ENCODE measurements around the gene CDC25A.

CDC25A gene

DNA sequence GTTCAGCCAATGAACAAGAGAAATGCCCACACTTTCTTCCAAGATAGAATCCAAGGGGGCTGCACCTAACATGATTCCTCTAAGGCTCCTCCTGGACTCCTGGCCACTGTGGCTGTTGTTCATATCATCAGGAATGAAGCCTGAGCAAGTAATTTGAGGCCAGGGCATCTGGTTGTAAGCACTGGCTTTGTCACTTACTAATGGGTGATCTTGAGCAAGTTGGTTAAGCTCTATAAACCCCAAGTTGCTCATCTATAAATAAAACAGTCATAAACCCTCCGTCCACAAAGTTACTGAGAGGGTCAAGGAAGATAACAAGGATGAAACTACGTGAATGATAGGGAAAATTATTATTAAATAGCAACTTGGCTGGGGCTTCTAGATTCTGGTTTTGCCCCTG, 58.3 kb downstream of the CDC25A start:
- no peak overlapping the region for H3K27ac ChIP-seq

DNA sequence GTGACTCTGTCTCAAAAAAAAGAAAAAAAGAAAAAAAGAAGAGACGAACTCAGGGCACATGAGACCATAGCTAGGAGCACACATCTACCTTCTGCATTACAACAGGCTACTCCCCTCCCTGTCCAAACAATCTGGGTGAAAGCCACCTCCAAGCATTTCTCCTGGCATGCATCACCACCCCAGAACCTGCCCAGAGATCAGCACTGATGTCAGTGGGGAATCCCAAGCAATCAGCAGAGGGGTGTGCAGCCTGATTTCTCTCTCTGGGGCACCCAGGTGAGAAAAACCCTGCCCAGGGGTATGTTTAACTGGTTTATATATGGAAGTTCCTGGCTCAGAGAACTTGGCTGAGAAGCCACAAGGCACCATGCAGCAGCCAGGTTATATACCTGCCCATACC, 59.4 kb downstream of the CDC25A start:
- Histone ChIP-seq H3K9ac (ENCODE audit: insufficient read length) (no peak overlapping the region), H3K9me3 (ENCODE audit: low read depth, low read length) (no peaks in the 10 kb centered on the region), H3K27ac (no peak overlapping the region), H3K36me3 (ENCODE audit: insufficient read depth, low read length) (no peaks in the 10 kb centered on the region), H3K4me3 (no peak overlapping the region)
- DNase-seq (ENCODE audit: low read depth, low spot score): no peak
- TF ChIP-seq FOXP2 (optimal IDR thresholded peaks at IDR 0.05; ENCODE audit: control extremely low read depth, extremely low read length, insufficient read depth): no peak
- TF ChIP-seq EZH2 (IDR thresholded peaks at IDR 0.05): no peak
- no peak for TF ChIP-seq POLR2AphosphoS5 (IDR thresholded peaks at IDR 0.05; ENCODE audit: borderline replicate concordance, low read depth, low read length)

More for the DNA sequence above, 58.3 kb downstream of the CDC25A start:
- Histone ChIP-seq H3K36me3 (ENCODE audit: insufficient read depth, low read length) (no peaks in the 10 kb centered on the region), H3K9me3 (ENCODE audit: low read depth, low read length) (no peaks in the 10 kb centered on the region), H3K9ac (ENCODE audit: insufficient read length) (no peak overlapping the region), H3K4me3 (no peak overlapping the region)
- TF ChIP-seq POLR2AphosphoS5 (IDR thresholded peaks at IDR 0.05; ENCODE audit: borderline replicate concordance, low read depth, low read length) (no peak), FOXP2 (optimal IDR thresholded peaks at IDR 0.05; ENCODE audit: control extremely low read depth, extremely low read length, insufficient read depth) (no peak), EZH2 (IDR thresholded peaks at IDR 0.05) (no peak)
- no peak for DNase-seq (ENCODE audit: low read depth, low spot score)

DNA sequence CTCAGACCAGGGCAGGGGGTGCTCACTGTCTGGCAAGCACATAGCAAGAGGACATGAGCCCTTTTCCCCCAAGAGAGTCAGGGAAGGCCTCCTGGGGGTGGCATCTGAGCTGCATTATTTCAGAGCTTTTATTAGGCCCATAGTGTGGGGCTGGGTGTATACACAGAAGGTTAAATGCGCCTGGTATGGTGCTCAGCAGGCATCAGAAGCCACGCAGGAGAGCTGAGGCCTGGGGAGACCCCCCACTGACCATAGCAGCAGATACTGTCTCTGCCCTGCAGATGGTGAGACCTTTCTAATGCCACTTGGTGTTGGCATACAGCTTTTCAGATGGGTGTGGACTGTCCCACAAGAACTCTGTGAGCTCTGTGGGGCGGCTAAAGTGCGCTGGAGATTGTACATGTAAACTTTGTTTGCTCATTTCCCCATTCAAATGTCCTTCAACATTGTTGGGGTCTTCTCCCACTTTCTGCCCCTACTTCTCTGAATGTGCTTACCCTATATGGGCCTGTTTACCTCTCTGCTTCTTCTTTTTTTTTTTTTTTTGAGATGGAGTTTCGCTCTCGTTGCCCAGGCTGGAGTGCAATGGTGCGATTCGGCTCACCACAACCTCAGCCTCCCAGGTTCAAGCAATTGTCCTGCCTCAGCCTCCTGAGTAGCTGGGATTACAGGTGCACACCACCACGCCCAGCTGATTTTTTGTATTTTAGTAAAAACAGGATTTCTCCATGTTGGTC, 62.2 kb downstream of the CDC25A start:
- DNase-seq (ENCODE audit: low read depth, low spot score): no peak
- Histone ChIP-seq H3K9me3 (ENCODE audit: low read depth, low read length) (no peaks in the 10 kb centered on the region), H3K4me3 (no peak overlapping the region), H3K27ac (no peak overlapping the region), H3K36me3 (ENCODE audit: insufficient read depth, low read length) (no peaks in the 10 kb centered on the region), H3K9ac (ENCODE audit: insufficient read length) (no peak overlapping the region)
- TF ChIP-seq EZH2 (IDR thresholded peaks at IDR 0.05): no peak
- TF ChIP-seq POLR2AphosphoS5 (IDR thresholded peaks at IDR 0.05; ENCODE audit: borderline replicate concordance, low read depth, low read length): no peak
- TF ChIP-seq FOXP2 (optimal IDR thresholded peaks at IDR 0.05; ENCODE audit: control extremely low read depth, extremely low read length, insufficient read depth): no peak

DNA sequence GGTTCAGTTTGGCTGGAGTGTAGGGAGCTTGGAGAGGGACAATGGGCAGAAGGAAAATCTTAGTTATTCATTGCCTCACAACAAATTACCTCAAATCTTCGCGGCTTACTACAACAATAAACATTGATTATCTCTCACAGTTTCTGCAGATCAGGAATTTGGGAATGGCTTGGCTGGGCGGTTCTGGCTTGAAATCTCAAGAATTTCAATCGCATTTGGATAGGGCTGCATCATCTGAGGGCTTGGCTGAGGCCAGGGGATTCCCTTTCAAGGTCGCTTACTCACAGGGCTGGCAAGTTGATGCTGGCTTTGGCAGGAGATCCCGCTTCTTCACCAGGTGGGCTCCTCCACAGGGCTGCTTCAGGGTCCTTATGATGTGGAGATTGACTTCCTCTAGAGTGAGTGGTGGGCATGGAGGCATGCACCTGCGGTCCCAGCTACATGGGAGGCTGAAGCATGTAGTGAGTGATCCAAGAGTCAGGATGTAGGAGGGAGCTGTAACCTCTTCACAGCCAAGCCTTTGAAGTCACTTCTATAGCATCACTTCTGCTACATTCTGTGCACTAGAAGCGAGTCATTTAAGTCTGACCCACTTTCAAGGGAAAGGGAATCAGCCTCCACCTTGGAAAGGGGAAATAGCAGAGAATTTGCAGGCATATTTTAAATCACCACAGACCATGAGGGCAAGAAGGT, 63.1 kb downstream of the CDC25A start:
- Histone ChIP-seq H3K36me3 (ENCODE audit: insufficient read depth, low read length) (no peaks in the 10 kb centered on the region), H3K9me3 (ENCODE audit: low read depth, low read length) (no peaks in the 10 kb centered on the region), H3K9ac (ENCODE audit: insufficient read length) (no peak overlapping the region), H3K27ac (no peak overlapping the region), H3K4me3 (no peak overlapping the region)
- TF ChIP-seq EZH2 (IDR thresholded peaks at IDR 0.05): no peak
- no peak for TF ChIP-seq POLR2AphosphoS5 (IDR thresholded peaks at IDR 0.05; ENCODE audit: borderline replicate concordance, low read depth, low read length)
- DNase-seq (ENCODE audit: low read depth, low spot score): no peak

DNA sequence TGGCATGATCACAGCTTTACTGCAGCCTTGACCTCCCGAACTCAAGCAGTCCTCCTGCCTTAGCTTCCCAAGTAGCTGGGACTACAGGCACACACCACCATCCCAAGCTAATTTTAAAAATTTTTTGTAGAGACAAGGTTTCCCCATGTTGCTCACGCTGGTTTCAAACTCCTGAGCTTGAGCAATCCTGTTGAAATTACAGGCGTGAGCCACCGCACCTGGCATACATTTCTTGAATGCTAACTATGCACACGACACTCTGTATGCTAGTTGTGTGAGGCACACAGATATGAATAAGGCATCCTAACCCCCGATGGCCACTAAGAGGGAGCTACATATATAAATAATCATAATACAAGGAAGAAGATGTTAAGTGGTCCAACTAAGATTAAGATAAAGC, 64.9 kb downstream of the CDC25A start:
- Histone ChIP-seq H3K36me3 (ENCODE audit: insufficient read depth, low read length) (no peaks in the 10 kb centered on the region), H3K27ac (no peak overlapping the region), H3K9ac (ENCODE audit: insufficient read length) (no peak overlapping the region), H3K9me3 (ENCODE audit: low read depth, low read length) (no peaks in the 10 kb centered on the region), H3K4me3 (no peak overlapping the region)
- no peak for TF ChIP-seq FOXP2 (optimal IDR thresholded peaks at IDR 0.05; ENCODE audit: control extremely low read depth, extremely low read length, insufficient read depth)
- no peak for TF ChIP-seq POLR2AphosphoS5 (IDR thresholded peaks at IDR 0.05; ENCODE audit: borderline replicate concordance, low read depth, low read length)
- TF ChIP-seq EZH2 (IDR thresholded peaks at IDR 0.05): no peak
- no peak for DNase-seq (ENCODE audit: low read depth, low spot score)

GRCh38 chr3:48122504-48122903, 65.7 kb downstream of the CDC25A start:
- Histone ChIP-seq H3K9me3 (ENCODE audit: low read depth, low read length) (no peaks in the 10 kb centered on the region), H3K27ac (no peak overlapping the region), H3K9ac (ENCODE audit: insufficient read length) (no peak overlapping the region), H3K36me3 (ENCODE audit: insufficient read depth, low read length) (no peaks in the 10 kb centered on the region), H3K4me3 (no peak overlapping the region)
- no peak for DNase-seq (ENCODE audit: low read depth, low spot score)
- no peak for TF ChIP-seq FOXP2 (optimal IDR thresholded peaks at IDR 0.05; ENCODE audit: control extremely low read depth, extremely low read length, insufficient read depth)
- no peak for TF ChIP-seq POLR2AphosphoS5 (IDR thresholded peaks at IDR 0.05; ENCODE audit: borderline replicate concordance, low read depth, low read length)
- no peak for TF ChIP-seq EZH2 (IDR thresholded peaks at IDR 0.05)

DNA sequence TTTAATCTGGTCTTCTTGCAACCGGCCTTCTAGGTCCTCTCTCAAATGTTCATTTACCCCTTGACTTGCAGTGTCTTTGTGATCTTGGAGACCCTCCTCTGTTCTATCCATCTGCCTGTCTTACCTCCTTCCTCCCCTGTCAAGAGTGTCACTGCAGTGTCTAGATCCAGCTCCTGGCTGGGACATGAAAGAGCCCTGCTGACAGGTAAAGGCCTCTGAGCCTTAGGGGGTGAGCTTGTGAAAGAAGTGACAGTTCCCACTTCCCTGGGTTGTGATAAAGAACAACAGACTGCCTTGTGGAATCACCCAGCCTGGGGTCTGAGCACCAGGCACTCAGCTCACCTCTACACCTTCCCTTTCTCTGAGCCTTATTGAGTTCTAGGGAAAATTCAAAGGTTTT, 68.0 kb downstream of the CDC25A start:
- Histone ChIP-seq H3K4me3 (no peak overlapping the region), H3K9ac (ENCODE audit: insufficient read length) (no peak overlapping the region), H3K9me3 (ENCODE audit: low read depth, low read length) (no peaks in the 10 kb centered on the region), H3K36me3 (ENCODE audit: insufficient read depth, low read length) (no peaks in the 10 kb centered on the region), H3K27ac (no peak overlapping the region)
- TF ChIP-seq EZH2 (IDR thresholded peaks at IDR 0.05) (no peak), FOXP2 (optimal IDR thresholded peaks at IDR 0.05; ENCODE audit: control extremely low read depth, extremely low read length, insufficient read depth) (no peak), POLR2AphosphoS5 (IDR thresholded peaks at IDR 0.05; ENCODE audit: borderline replicate concordance, low read depth, low read length) (no peak)
- no peak for DNase-seq (ENCODE audit: low read depth, low spot score)

GRCh38 chr3:48119505-48120193, 68.6 kb downstream of the CDC25A start:
- H3K27ac ChIP-seq: no peak overlapping the region
- TF ChIP-seq POLR2AphosphoS5 (IDR thresholded peaks at IDR 0.05; ENCODE audit: borderline replicate concordance, low read depth, low read length) (no peak), FOXP2 (optimal IDR thresholded peaks at IDR 0.05; ENCODE audit: control extremely low read depth, extremely low read length, insufficient read depth) (no peak), EZH2 (IDR thresholded peaks at IDR 0.05) (no peak)
- no peak overlapping the region for H3K4me3 ChIP-seq
- no peaks in the 10 kb centered on the region for H3K36me3 ChIP-seq (ENCODE audit: insufficient read depth, low read length)
- no peak for DNase-seq (ENCODE audit: low read depth, low spot score)
- no peaks in the 10 kb centered on the region for H3K9me3 ChIP-seq (ENCODE audit: low read depth, low read length)
- H3K9ac ChIP-seq (ENCODE audit: insufficient read length): no peak overlapping the region
